Ammon's horn (tissue), 1 donor: Measurements from ENCODE around the gene FMNL3.

Experiments used
- DNase-seq: peaks from one replicate; pipeline ENCODE4 v3.0.0-alpha.2; 2016; ENCODE audit warnings: low spot score

FMNL3 gene

GRCh38 chr12:49674318-49674981, 32.8 kb downstream of the FMNL3 start:
- DNase-seq = peak; percentile 42

DNA sequence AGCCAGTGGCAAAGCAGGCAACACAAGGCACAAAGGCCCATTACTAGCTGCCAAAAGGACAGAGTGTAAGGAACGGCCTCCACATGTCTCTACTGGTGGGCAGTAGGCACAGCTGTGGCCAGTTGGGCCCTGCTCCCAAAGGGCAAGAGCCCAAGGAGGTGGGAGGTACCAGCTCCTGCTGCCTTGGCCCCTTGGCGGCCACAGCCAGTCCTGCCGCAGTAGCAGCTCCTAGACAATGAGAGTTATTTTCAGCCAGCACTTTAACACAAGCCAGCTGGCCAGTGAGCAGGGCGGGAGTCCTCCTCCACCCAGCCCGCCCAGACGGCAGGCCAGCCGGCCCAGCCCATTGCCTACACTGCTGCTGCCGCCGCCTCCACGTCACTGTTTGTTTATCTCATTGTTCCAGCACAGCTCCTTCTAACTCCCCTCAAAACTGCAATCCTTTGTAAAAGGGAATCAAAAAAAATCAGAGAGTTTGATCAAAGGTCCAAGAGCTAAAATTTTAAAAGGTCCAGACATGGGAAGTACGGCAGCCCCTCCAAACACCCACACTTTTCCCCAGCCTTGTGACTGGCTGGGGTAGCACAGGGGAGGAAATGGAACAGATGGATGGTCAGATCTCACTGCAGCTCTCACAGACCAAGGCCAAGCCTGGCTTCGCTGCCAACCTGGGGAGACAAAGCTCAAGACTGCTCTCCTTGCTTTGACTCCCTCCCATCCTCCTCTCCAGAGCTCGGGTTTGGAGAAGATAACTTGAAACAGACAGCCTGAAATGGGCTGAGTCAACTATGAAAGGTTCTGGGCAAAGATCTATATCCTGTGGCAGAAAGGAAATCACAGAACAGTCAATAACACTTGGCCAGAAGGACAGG, 33.5 kb downstream of the FMNL3 start:
- peak; percentile 99 for DNase-seq

- DNase-seq = peak; percentile 69
These were observed 34.6 kb downstream of the FMNL3 start for GRCh38 chr12:49672301-49673217.

- DNase-seq = peak; percentile 63
These were observed 36.0 kb downstream of the FMNL3 start for GRCh38 chr12:49671031-49671765.

DNA sequence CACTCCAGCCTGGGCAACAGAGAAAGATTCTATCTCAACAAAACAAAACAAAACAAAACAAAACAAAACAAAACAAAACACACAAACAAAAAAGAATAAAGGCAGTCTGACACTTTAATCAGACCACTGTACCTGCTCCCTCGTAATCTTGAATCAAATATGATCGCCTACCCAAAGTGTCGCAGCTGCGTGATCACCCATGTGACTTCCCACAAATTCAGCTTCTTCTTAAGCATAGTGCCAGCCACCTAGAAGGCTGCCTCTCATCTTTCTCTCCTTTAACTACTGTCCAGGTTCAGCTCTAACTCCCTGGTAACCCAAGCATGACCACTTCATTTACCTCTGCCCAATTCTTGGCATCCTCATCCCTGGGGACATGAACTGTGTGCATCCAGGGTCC, 37.4 kb downstream of the FMNL3 start:
- no peak for DNase-seq

GRCh38 chr12:49667325-49668090, 39.7 kb downstream of the FMNL3 start:
- no peak for DNase-seq

DNA sequence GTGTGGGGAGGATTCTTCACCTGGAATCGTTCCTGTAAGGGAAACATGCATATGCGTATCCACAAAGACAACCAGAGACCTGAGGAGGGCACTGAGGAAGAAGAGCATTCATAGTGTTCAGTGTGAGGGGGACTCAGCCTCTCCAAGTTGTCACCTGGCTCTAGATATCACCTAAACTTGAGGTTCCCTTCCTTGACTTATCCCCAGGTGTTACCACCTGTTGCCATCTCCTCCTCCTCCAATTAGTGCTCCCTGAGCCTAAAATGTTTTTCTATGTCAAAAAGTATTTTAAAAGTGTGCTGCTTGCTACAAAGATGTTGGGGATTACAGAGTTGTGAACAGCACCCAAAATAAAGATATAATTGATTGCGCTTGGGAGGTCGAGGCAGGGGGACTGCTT, 41.0 kb downstream of the FMNL3 start:
- no peak for DNase-seq

GRCh38 chr12:49665384-49665783, 41.8 kb downstream of the FMNL3 start:
- no peak for DNase-seq

GRCh38 chr12:49664591-49665239, 42.5 kb downstream of the FMNL3 start:
- no peak for DNase-seq

GRCh38 chr12:49664167-49664566, 43.0 kb downstream of the FMNL3 start:
- no peak for DNase-seq

GRCh38 chr12:49662998-49663843, 44.0 kb downstream of the FMNL3 start:
- DNase-seq = peak; percentile 74

- DNase-seq = no peak
These were observed 45.5 kb downstream of the FMNL3 start for GRCh38 chr12:49661746-49662145.

- DNase-seq = no peak
These were observed 46.0 kb downstream of the FMNL3 start for GRCh38 chr12:49661191-49661590.

DNA sequence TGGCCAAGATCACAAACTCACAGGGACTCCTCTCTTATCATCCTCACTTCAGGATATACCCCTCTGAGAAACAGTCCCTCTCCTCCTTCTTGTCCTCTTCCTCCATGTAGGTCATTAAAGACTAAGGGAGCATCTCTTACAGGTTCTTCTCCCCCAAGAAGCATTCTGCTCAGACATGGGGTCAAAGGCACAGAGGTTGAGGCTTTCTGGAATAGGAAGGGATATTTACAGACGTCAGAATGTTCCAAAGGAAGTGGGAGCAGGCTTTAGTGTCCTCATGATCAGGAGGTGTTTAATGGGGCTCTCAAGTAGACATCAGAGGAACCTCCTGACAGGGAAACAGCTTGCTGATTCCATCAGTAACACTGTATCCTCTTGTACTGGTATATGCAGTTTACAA, 47.5 kb downstream of the FMNL3 start:
- no peak for DNase-seq

- no peak for DNase-seq
These were observed 48.9 kb downstream of the FMNL3 start for GRCh38 chr12:49658276-49658675.

DNA sequence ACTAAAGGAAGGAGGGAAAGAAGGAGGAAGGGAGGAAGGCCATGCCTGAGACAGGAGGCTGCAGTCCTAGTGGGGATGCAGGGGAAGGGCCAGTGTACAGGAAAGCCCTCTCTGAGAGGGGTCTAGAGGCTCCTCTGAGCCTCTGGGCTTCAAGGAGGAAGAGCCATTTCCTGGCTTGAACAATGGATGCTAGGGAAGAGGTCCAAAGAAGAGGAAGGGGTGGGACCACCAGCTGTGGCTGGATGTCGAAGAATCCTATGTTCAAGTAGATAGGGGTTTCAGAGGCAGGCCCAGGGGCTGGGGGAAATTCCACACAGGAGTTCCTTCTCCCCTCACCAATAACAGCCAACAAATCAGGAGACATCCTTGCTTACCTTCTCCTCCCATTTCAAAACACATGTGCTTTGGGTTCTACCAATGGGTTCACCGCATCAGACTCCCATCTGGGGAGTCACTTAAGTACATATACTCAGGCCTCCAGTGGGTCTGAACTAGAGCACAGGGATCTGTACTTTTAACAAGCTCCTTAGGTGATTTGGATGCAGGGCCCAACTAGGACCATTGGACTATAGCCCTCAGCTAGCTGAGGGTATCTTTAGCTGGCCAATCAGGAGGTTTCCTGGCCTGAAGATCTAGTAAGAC, 51.5 kb downstream of the FMNL3 start:
- DNase-seq = no peak

- no peak for DNase-seq
These were observed 52.5 kb downstream of the FMNL3 start for GRCh38 chr12:49654715-49655114.

DNA sequence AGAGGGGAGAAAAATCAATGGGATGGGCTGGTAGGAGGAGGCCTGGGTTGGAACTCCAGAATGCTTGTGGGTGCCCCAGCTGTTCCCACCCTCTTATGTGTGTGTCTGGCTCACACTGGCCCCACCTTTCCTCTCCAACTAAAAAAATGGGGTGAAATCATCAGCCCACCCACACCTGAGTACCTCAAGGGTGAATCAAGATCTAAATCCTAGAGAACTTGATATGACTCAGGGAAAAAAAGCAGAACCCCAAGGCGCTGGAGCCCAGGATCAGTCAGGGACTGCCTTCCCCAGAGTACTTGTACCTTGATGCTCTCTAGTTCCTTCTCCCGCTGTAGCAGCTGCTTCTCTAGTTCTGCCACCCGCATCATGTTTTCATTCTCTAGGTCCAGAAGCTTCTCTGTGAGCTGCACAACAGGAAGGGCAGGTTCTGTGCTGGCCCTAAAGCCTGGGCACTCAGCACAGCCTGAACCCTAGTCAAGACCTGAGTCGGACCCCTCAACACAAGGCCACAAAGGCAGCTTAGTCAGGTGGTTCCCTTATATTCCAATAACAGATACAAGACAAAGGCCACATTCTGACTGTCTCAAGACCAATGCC, 54.2 kb downstream of the FMNL3 start:
- DNase-seq = no peak

DNA sequence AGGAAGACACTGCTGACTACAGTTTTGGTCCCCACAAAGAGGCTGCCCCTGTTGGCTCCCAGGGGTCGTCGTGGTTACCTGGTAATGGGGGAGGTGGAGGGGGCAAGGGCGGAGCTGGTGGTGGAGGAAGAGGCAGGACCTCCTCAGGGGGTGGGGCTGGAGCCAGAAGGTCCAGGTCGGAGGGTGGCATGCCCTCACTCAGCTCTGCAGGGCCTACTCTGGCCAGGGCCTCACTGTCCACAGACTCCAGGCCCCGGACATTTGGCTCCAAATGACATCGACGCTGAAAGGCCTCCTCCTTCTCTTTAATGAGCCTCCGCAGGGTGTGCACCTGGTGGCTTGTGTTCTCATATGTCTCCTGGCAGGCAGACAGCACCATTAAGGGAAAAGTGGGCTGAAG, 55.4 kb downstream of the FMNL3 start:
- DNase-seq = no peak
